Neural crest cell (in vitro differentiated cells): ENCODE measurements around the gene DIP2C. TPM values are rescaled to one million over a fixed set of nuclear protein-coding genes. Genes with fewer than 3 reads are reported as not detected.
"Not testable (repeated sequence)": the region's sequence is repeated elsewhere in the genome, so short reads cannot be mapped to it uniquely, and the experiment has no call there.

Experiments
- DNase-seq: peaks from one replicate; pipeline ENCODE4 v3.0.0; 2021; ENCODE audit warnings: low read depth, mixed read lengths, low spot score
- H3K27ac Mint-ChIP-seq: one replicate; pipeline ENCODE4 v1.8.0; 2021; ENCODE audit warnings: mild to moderate bottlenecking, mixed read lengths; ENCODE audit not compliant: unreplicated experiment
- H3K27me3 Mint-ChIP-seq: 2 replicates; pipeline ENCODE4 v1.8.0; 2021; ENCODE audit warnings: low read depth, mild to moderate bottlenecking, mixed read lengths
- H3K36me3 Mint-ChIP-seq: 2 replicates; pipeline ENCODE4 v1.8.0; 2021; ENCODE audit warnings: low read depth, mild to moderate bottlenecking, mixed read lengths
- H3K4me1 Mint-ChIP-seq: 2 replicates; pipeline ENCODE4 v1.8.0; 2021; ENCODE audit warnings: mixed read lengths
- H3K4me3 Mint-ChIP-seq: one replicate; pipeline ENCODE4 v1.8.0; 2021; ENCODE audit warnings: mild to moderate bottlenecking, mixed read lengths
- H3K9me3 Mint-ChIP-seq: 2 replicates; pipeline ENCODE4 v1.8.0; 2021; ENCODE audit warnings: mixed read lengths
- CTCF ChIP-seq: fragments of 200-600 bp; sonication (generic); conservative IDR thresholded peaks from 2 replicates; pipeline ENCODE4 v1.5.0; 2021; ENCODE audit warnings: antibody characterized with exemption, mild to moderate bottlenecking
- total RNA-seq: library from RNA; stranded (reverse); gene quantifications from 2 replicates; pipeline ENCODE4 v1.2.1, GENCODE V29; 2021

The DIP2C gene
- total RNA-seq, 1 donor from 2014 or later = 21.7 TPM

- Mint-ChIP-seq H3K9me3 (peaks cover 6% of the 10 kb centered on the region), H3K4me1 (peaks cover 56% of the 10 kb centered on the region), H3K27ac (peak overlapping the region; percentile 69), H3K27me3 (no peaks in the 10 kb centered on the region), H3K36me3 (peaks cover 2% of the 10 kb centered on the region), H3K4me3 (no peak overlapping the region)
- DNase-seq = no peak
- TF ChIP-seq CTCF = no peak
Measured at GRCh38 chr10:679556-679955, 9.9 kb downstream of the DIP2C start.

GRCh38 chr10:678662-679005, 10.8 kb downstream of the DIP2C start:
- not testable (repeated sequence) for H3K27ac Mint-ChIP-seq, H3K9me3 Mint-ChIP-seq, H3K4me3 Mint-ChIP-seq, H3K27me3 Mint-ChIP-seq, DNase-seq, H3K36me3 Mint-ChIP-seq
- H3K4me1 Mint-ChIP-seq = peaks cover 47% of the 10 kb centered on the region

GRCh38 chr10:677750-678661, 11.5 kb downstream of the DIP2C start:
- Mint-ChIP-seq H3K4me3 (no peak overlapping the region), H3K36me3 (peaks cover 2% of the 10 kb centered on the region), H3K4me1 (peaks cover 46% of the 10 kb centered on the region), H3K9me3 (peaks cover 6% of the 10 kb centered on the region), H3K27ac (no peak overlapping the region), H3K27me3 (no peaks in the 10 kb centered on the region)
- TF ChIP-seq CTCF = no peak
- DNase-seq = no peak

GRCh38 chr10:677038-677437, 12.4 kb downstream of the DIP2C start:
- Mint-ChIP-seq H3K27me3 (no peaks in the 10 kb centered on the region), H3K4me1 (peaks cover 40% of the 10 kb centered on the region), H3K9me3 (peaks cover 3% of the 10 kb centered on the region), H3K36me3 (peaks cover 2% of the 10 kb centered on the region), H3K27ac (no peak overlapping the region), H3K4me3 (no peak overlapping the region)
- no peak for DNase-seq
- TF ChIP-seq CTCF = no peak

- Mint-ChIP-seq H3K27me3 (no peaks in the 10 kb centered on the region), H3K36me3 (peaks cover 2% of the 10 kb centered on the region), H3K9me3 (peaks cover 3% of the 10 kb centered on the region), H3K4me1 (peaks cover 42% of the 10 kb centered on the region), H3K4me3 (no peak overlapping the region), H3K27ac (no peak overlapping the region)
- no peak for DNase-seq
- TF ChIP-seq CTCF = no peak
Measured at GRCh38 chr10:676178-676577, 13.3 kb downstream of the DIP2C start.

- Mint-ChIP-seq H3K4me1 (peaks cover 42% of the 10 kb centered on the region), H3K9me3 (peaks cover 3% of the 10 kb centered on the region), H3K4me3 (no peak overlapping the region), H3K27me3 (no peaks in the 10 kb centered on the region), H3K36me3 (peaks cover 2% of the 10 kb centered on the region), H3K27ac (no peak overlapping the region)
- no peak for DNase-seq
- TF ChIP-seq CTCF = no peak
Measured at GRCh38 chr10:675532-675931, 13.9 kb downstream of the DIP2C start.
